Suprapubic skin (tissue), 3 donors: ENCODE measurements around the gene PAM16.

Source experiments
- POLR2AphosphoS5 ChIP-seq, 3 donors: sonication (generic); formaldehyde crosslinking; IDR thresholded peaks; one replicate each; pipeline ENCODE4 v1.6.1; 2017; ENCODE audit warnings: antibody characterized with exemption in 3 of 3
- TF ChIP-seq, protein P1 (sequence below), 2 donors: fragments of 200-600 bp in 1 of 2; fragments of 450-650 bp in 1 of 2; sonication (generic) in 1 of 2; IDR thresholded peaks; one replicate each; pipeline ENCODE4 v1.5.1; 2016 to 2019; ENCODE audit warnings: antibody characterized with exemption in 2 of 2, mild to moderate bottlenecking in 1 of 2, moderate library complexity in 1 of 2

DNA sequence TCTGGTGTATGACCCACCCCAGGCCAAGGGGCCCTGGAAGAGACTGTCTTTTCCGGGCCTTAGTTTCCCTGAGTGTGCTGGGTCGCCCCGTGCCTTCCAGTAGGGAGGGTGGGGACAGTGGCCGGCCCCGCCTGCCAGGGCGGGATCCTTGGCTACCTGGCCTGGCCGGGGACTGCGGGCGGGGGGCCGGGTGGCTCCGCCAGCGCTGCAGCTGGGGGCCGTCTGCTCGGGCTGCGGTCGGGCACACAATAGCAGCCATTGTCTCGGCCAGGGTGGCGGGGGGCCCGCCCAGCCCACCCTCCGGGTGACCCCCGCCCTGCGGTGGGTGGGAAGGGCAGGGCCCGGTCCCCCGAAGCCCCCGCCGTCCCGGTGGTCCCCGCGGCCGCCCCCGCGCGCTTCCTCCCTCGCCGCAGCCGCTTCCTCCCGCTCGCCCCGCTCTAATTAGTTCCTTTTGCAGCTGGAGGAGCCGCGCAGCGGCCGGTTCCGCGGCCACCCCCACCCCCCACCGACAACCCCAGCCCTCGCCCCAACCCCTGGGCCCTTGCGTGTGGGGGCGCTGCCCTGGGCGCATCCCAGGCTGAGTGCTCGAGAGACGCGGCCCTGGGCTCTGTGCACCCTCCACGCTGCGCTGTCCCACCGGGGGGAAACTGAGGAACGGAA, 23.6 kb downstream of the PAM16 start:
- TF ChIP-seq, protein P1, sequence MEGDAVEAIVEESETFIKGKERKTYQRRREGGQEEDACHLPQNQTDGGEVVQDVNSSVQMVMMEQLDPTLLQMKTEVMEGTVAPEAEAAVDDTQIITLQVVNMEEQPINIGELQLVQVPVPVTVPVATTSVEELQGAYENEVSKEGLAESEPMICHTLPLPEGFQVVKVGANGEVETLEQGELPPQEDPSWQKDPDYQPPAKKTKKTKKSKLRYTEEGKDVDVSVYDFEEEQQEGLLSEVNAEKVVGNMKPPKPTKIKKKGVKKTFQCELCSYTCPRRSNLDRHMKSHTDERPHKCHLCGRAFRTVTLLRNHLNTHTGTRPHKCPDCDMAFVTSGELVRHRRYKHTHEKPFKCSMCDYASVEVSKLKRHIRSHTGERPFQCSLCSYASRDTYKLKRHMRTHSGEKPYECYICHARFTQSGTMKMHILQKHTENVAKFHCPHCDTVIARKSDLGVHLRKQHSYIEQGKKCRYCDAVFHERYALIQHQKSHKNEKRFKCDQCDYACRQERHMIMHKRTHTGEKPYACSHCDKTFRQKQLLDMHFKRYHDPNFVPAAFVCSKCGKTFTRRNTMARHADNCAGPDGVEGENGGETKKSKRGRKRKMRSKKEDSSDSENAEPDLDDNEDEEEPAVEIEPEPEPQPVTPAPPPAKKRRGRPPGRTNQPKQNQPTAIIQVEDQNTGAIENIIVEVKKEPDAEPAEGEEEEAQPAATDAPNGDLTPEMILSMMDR (IDR thresholded peaks at IDR 0.05), result no peak
- TF ChIP-seq POLR2AphosphoS5 (IDR thresholded peaks at IDR 0.05), result no peak
